ENCODE data around the gene MAP4.

DNA sequence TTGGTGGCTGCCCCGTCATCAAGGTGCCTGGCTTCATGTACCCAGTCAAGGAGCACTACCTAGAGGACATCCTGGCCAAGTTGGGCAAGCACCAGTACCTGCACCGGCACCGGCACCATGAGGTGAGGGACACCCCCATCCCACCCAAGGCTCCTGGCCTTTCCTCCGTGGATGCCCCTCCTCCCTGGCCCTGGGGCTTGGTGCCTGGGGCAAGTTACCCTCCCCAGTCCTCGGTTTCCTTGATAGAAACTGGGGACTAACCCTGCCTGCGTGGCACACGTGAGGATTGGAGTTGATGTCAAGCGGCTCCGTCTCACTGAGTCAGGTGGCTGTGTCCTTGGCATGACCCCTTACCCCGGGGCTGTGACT, 169.4 kb downstream of the MAP4 start:
- TF ChIP-seq, protein P1, sequence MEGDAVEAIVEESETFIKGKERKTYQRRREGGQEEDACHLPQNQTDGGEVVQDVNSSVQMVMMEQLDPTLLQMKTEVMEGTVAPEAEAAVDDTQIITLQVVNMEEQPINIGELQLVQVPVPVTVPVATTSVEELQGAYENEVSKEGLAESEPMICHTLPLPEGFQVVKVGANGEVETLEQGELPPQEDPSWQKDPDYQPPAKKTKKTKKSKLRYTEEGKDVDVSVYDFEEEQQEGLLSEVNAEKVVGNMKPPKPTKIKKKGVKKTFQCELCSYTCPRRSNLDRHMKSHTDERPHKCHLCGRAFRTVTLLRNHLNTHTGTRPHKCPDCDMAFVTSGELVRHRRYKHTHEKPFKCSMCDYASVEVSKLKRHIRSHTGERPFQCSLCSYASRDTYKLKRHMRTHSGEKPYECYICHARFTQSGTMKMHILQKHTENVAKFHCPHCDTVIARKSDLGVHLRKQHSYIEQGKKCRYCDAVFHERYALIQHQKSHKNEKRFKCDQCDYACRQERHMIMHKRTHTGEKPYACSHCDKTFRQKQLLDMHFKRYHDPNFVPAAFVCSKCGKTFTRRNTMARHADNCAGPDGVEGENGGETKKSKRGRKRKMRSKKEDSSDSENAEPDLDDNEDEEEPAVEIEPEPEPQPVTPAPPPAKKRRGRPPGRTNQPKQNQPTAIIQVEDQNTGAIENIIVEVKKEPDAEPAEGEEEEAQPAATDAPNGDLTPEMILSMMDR (IDR thresholded peaks at IDR 0.05), result no peak
- TF ChIP-seq EZH2 (IDR thresholded peaks at IDR 0.05), result no peak

All from neural progenitor cell (in vitro differentiated cells).